Muscle layer of duodenum (tissue), 2 donors: ENCODE results near the gene LAMP1.
"Not testable (repeated sequence)": the region's sequence is repeated elsewhere in the genome, so short reads cannot be mapped to it uniquely, and the experiment has no call there.

Experiments used
- H3K27ac ChIP-seq: one replicate; pipeline ENCODE4 v1.7.0; 2013; ENCODE audit warnings: mild to moderate bottlenecking, low read length
- H3K27me3 ChIP-seq: one replicate; pipeline ENCODE4 v1.7.0; 2013; ENCODE audit warnings: low read depth, mild to moderate bottlenecking, control low read depth, low read length
- H3K36me3 ChIP-seq, 2 donors: one replicate each; pipeline ENCODE4 v1.7.0; 2013; ENCODE audit warnings: low read length in 2 of 2, control low read depth in 1 of 2, mild to moderate bottlenecking in 1 of 2; ENCODE audit not compliant: insufficient read depth in 2 of 2, control insufficient read depth in 1 of 2
- H3K4me1 ChIP-seq, 2 donors: one replicate each; pipeline ENCODE4 v1.7.0; 2013; ENCODE audit warnings: low read length in 2 of 2, mild to moderate bottlenecking in 2 of 2, control low read depth in 1 of 2, moderate library complexity in 1 of 2; ENCODE audit not compliant: insufficient read depth in 2 of 2, control insufficient read depth in 1 of 2
- H3K4me3 ChIP-seq, 2 donors: one replicate each; pipeline ENCODE4 v1.7.0; 2013; ENCODE audit warnings: low read length in 2 of 2, low read depth in 1 of 2, mild to moderate bottlenecking in 1 of 2
- H3K9me3 ChIP-seq, 2 donors: one replicate each; pipeline ENCODE4 v1.7.0; 2013; ENCODE audit warnings: low read length in 2 of 2, control low read depth in 1 of 2, mild to moderate bottlenecking in 1 of 2; ENCODE audit not compliant: control insufficient read depth in 1 of 2
- donor health status: healthy.

Gene LAMP1

GRCh38 chr13:113328851-113329250 is 31.8 kb downstream of the LAMP1 start:
- H3K27me3 ChIP-seq = no peaks in the 10 kb centered on the region
- H3K9me3 ChIP-seq = no peaks in the 10 kb centered on the region
- peaks cover 4 to 11% of the 10 kb centered on the region in 2 donors for H3K36me3 ChIP-seq
- no peak overlapping the region for H3K27ac ChIP-seq
- H3K4me3 ChIP-seq = no peak overlapping the region
- H3K4me1 ChIP-seq = no peaks in the 10 kb centered on the region

GRCh38 chr13:113329656-113330312 is 32.7 kb downstream of the LAMP1 start:
- Histone ChIP-seq H3K4me3 (no peak overlapping the region), H3K4me1 (no peaks in the 10 kb centered on the region), H3K27me3 (no peaks in the 10 kb centered on the region), H3K9me3 (no peaks in the 10 kb centered on the region), H3K27ac (no peak overlapping the region), H3K36me3 (peaks cover 0 to 4% of the 10 kb centered on the region in 2 donors)

- no peaks in the 10 kb centered on the region for H3K9me3 ChIP-seq
- H3K4me3 ChIP-seq = no peak overlapping the region
- H3K27me3 ChIP-seq = no peaks in the 10 kb centered on the region
- no peaks in the 10 kb centered on the region for H3K4me1 ChIP-seq
- no peak overlapping the region for H3K27ac ChIP-seq
- H3K36me3 ChIP-seq = no peaks in the 10 kb centered on the region
Observed at GRCh38 chr13:113332615-113333014, 35.6 kb downstream of the LAMP1 start.

- no peaks in the 10 kb centered on the region for H3K4me1 ChIP-seq
- H3K4me3 ChIP-seq = no peak overlapping the region
- no peaks in the 10 kb centered on the region for H3K36me3 ChIP-seq
- H3K9me3 ChIP-seq = no peaks in the 10 kb centered on the region
- no peak overlapping the region for H3K27ac ChIP-seq
- H3K27me3 ChIP-seq = no peaks in the 10 kb centered on the region
Observed at GRCh38 chr13:113333076-113333475, 36.0 kb downstream of the LAMP1 start.

- H3K4me3 ChIP-seq = no peak overlapping the region
- H3K27me3 ChIP-seq = no peaks in the 10 kb centered on the region
- no peaks in the 10 kb centered on the region for H3K36me3 ChIP-seq
- no peaks in the 10 kb centered on the region for H3K9me3 ChIP-seq
- no peak overlapping the region for H3K27ac ChIP-seq
- no peaks in the 10 kb centered on the region for H3K4me1 ChIP-seq
Observed at GRCh38 chr13:113337556-113337955, 40.5 kb downstream of the LAMP1 start.

- H3K4me1 ChIP-seq = no peaks in the 10 kb centered on the region
- H3K36me3 ChIP-seq = no peaks in the 10 kb centered on the region
- no peak overlapping the region for H3K27ac ChIP-seq
- H3K4me3 ChIP-seq = no peak overlapping the region
- H3K9me3 ChIP-seq = no peaks in the 10 kb centered on the region
- H3K27me3 ChIP-seq = no peaks in the 10 kb centered on the region
Observed at GRCh38 chr13:113337976-113338375, 40.9 kb downstream of the LAMP1 start.

- Histone ChIP-seq H3K36me3 (no peaks in the 10 kb centered on the region), H3K27me3 (no peaks in the 10 kb centered on the region), H3K27ac (no peak overlapping the region), H3K9me3 (no peaks in the 10 kb centered on the region), H3K4me3 (no peak overlapping the region), H3K4me1 (no peaks in the 10 kb centered on the region)
Observed at GRCh38 chr13:113338451-113338850, 41.4 kb downstream of the LAMP1 start.

GRCh38 chr13:113342820-113343691 is 46.0 kb downstream of the LAMP1 start:
- Histone ChIP-seq H3K27me3 (no peaks in the 10 kb centered on the region), H3K4me3 (no peak overlapping the region), H3K27ac (no peak overlapping the region), H3K9me3 (no peaks in the 10 kb centered on the region), H3K4me1 (no peaks in the 10 kb centered on the region), H3K36me3 (peaks cover 0 to 6% of the 10 kb centered on the region in 2 donors)

GRCh38 chr13:113343692-113343968 is 46.6 kb downstream of the LAMP1 start:
- no peak overlapping the region for H3K4me3 ChIP-seq
- no peaks in the 10 kb centered on the region for H3K27me3 ChIP-seq
- H3K4me1 ChIP-seq = no peaks in the 10 kb centered on the region
- H3K36me3 ChIP-seq = peaks cover 0 to 6% of the 10 kb centered on the region in 2 donors
- no peaks in the 10 kb centered on the region for H3K9me3 ChIP-seq
- no peak overlapping the region for H3K27ac ChIP-seq

GRCh38 chr13:113345486-113345885 is 48.4 kb downstream of the LAMP1 start:
- Histone ChIP-seq H3K4me3 (no peak overlapping the region), H3K27me3 (no peaks in the 10 kb centered on the region), H3K27ac (no peak overlapping the region), H3K36me3 (peaks cover 0 to 10% of the 10 kb centered on the region in 2 donors), H3K9me3 (no peaks in the 10 kb centered on the region), H3K4me1 (no peaks in the 10 kb centered on the region)

- peaks cover 0 to 15% of the 10 kb centered on the region in 2 donors for H3K36me3 ChIP-seq
- not testable (repeated sequence) for H3K27me3 ChIP-seq, H3K4me1 ChIP-seq, H3K27ac ChIP-seq, H3K4me3 ChIP-seq, H3K9me3 ChIP-seq
Observed at GRCh38 chr13:113347736-113348225, 50.7 kb downstream of the LAMP1 start.
